NCI-H1930 (cell line): ENCODE measurements around the gene CELF4.

Source experiments
- DNase-seq, 2 experiments: peaks; one replicate each; lab custom pipeline; 2025; lab: John Stamatoyannopoulos, UW

The CELF4 gene

DNA sequence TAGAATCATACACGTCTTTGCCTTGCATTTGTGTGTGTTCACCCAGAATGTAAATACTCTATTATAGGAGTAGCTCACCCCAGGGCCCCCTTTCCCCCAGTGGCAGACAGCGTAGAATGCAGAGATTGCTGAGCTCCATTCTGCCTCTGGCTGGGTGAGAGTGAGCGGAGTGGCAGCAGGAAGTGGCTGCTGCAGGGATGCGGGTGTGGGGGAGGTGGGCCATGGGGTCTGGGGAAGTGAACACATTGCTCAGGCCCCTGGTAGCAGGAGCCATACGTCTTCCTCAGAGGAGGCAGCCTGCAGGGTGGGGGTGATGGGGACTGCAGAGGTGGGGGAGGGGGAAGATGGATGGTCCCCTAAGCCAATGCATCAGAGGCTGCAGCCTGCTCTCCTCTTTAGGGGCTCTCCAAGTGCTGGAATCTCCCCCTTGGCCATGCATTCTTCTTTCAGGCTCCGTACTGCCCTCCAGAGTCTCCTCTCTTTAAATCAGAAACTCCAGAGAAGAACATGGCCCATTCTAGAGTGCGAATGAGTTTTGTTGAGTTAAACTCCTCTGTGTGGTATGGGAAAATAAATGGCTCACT lies 72.2 kb downstream of the CELF4 start:
- DNase-seq, result no peak

DNA sequence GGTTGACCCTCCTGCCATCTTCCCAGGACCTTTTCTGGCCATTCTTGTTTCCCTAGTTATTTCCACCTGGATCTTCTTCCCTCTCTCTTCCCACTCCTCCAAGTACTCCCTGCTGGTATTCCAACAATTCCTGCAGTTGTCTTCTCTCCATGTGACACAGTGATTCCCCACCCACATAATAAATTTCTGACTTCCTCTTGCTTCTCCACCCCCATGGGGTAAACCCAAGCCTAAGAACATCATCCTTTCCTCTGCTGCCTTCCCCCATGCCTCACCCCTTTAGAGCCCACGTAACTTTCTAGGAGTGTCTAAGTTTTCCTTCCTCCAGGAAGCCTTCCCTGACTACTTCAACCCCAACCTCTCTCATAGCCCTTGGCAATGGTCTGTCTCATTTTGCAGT lies 72.6 kb downstream of the CELF4 start:
- no peak for DNase-seq

DNA sequence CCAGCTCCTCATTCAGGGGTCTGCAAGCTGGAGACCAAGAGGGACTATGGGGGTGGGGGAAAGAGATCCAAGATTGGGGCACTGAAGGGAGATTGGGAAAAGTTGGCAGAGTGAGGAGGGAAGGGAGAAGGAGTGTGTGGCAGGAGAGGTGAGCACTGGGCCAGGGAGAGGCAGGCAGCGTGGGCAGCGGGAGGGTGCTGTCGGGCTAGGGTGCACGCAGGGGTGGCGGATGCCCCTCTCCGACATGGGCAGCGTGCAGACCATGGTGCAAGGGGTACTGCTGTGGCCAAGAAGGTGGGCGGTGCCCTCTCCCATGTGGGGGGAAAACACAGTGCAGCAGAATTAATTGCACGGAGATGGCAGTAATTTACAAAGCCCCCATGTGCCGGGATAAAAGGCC lies 74.1 kb downstream of the CELF4 start:
- DNase-seq, result no peak

DNA sequence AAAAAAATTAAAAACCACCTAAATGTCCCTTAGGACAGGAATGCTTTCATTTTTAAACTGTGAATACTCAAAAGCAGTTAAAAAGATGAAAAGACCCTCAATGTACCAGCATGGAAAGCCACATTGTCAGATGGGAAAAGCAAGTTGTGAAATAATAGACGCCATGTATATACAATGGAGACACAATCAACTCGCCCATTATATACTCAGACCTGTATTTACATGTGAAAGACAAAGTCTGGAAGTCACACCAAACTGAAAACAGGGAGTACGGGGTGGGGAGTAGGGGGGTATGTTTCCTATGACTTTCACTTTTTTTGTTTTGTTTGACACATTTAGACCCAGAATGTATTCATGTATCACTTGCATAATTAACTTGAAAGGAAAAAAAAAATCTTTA lies 75.6 kb downstream of the CELF4 start:
- DNase-seq, result no peak

DNA sequence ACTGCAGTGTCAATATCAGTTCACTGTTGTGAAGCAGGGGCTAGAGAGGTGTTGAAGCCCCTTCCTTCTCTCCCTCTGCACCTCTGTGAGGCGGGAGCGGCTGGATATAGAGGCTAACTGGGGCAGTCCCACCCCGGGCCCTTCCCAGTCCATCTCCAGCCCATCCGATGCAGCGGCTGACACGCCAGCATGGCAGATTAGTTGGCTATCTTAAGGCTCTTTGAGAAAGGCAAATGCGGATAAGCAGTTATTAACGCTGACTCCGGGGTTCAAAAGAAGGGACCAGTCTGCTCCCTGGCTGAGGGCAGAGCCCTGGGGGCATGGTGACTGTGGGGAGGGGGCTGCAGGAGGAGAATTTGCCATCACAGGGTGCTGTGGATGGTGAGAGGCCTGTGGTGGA lies 76.6 kb downstream of the CELF4 start:
- no peak for DNase-seq

DNA sequence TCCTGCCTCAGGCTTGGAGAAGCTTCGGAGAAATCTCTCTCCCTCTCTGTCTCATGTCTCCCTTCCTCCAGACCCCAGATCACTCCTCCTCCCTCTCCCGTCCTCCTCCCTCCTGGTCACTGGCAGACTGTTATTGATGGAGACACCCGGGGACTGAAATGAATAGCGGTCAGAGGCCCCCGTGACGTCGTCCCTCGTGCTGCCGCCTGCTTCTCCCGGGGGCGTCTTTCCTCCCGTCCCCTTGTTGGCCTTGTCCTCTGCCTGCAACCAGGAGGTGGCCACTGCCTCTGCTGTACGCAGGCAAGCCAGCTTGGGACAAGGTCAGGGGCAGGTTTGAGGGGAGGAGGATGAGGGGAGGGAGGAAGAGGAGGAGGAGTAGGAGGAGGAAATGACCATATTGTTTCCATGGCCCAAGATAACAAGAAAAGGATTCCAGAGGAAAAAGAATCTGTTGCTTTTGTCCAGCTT lies 78.2 kb downstream of the CELF4 start:
- DNase-seq, result no peak

DNA sequence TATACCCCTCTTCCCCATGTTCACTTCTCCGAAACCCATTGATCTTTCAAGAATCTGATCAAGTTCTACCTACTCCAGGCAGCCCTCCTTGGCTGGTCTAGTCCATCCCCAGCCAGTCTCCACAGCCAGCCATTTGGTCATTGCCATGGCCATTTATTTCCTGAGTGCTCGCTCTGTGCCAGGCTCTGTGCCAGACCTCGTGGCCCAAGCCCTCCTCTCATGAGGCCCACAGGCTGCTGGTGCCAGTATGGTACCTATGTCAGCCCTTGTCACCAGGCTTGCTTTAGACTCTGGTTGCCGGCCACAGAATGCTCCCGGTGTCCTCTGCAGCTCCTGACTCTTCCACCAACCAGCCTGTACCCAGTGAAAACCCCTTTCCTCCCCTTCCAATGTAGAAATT lies 78.8 kb downstream of the CELF4 start:
- DNase-seq, result no peak

DNA sequence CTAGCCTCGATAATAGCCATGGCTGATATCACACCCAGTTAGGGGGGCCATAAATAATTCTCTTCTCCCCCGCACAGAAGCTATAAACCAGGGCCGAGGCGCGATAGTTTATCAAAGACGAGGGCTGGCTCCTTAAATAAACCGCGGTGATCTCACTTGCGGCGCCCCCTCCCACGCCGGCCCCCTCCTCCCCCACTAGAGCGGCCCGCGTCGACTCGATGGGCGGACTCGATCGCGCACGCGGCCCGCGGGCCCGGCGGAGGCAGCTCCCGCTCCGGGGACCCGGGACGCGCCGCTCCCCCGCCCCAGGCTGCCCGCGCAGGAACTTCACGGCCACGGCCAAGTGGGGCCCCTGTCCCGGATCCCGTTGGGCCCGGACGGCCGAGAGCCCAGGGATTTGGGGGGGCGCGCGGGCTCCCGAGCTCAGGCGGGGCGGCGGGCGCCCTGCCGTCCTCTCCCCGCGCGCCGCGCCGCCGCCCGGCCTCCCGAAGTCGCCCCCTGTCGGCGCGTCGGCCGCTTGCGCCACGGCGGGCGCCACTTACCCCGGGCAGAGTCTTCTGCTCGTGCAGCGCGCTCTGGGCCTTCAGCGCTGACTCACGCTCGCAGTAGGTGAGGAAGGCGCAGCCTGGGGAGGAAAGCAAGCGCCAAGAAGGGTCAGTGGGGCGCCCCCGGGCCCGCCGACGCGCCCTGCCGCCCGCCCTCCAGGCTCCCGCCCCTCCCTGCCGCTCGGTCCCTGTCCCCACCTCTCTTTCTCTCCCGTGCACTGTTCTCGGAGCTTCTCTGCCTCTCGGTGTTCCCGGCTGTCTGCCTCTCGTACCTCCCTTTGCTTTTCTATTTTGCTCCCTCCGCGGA lies 80.4 kb downstream of the CELF4 start:
- DNase-seq, result peak; percentile 39 to 80

DNA sequence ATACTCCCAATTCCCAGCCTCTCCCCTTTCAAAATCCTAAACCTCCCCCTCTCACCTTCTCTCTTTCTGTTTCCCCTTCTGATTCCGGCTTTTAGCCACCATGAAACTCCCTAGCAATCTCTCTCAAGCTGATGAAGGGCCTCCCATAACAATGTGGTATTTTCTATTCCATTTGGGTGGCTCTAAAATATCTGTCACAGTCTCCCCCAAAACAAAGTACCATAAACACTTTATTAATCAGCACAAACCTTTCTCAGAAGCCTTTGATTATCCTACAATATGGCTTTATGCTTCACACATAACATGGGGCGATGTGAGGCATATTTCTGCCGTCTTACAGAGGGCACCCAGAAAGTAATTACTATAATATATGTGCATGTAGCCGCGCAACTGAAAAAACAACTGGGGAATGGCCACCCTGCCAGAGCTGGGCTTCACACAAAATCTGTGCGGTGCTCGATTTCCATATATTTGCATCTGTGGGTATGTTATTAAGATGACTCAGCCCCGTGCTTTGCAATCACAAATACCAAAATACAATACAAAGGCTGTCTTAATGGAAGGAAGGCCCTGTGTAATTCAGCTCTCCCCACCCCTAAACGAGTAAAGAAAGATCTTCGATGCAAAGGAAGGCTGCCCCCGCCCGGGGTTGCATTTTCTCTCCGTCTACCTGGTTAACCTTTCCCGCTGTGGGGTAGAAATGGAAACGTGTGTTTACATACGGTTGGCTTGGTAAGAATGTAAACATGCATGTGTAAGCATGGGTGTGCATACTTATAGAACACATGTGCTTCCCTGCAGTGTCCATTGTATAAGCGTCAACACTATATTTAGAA lies 81.4 kb downstream of the CELF4 start:
- no peak for DNase-seq

DNA sequence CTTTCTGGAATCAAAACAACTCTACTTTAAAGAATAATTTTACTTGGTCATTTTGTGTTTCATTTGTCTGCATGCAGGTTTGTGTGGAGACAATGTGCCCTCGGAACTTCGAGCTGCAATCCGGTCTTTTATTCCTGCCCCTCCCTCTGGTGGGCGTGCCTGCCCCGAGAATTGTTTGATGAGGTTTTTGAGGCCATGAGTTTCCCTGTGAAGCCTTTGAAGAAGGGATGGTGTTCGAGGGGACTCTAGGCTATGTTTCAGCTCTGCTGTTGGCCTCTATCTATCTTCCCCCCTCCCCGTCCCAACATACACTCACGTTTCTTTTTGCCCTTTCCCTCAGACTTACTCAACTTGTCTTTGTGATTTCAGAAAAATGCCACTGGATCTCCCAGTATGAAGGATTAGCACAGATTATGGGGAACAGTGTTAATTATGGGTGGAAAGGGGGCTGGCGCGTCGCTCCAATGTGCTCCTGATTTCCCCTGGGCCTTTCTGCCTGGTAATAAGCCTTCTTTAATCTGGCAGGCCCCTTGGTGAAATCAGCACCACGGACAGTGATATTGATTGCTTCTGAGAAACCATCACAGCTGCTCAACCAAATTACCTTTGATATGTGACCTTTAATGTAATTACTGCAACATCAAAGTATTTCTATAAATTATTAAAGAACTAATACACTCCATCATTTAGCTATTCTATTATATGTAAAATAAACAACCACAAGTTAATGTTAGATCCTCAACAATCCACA lies 82.2 kb downstream of the CELF4 start:
- no peak for DNase-seq

DNA sequence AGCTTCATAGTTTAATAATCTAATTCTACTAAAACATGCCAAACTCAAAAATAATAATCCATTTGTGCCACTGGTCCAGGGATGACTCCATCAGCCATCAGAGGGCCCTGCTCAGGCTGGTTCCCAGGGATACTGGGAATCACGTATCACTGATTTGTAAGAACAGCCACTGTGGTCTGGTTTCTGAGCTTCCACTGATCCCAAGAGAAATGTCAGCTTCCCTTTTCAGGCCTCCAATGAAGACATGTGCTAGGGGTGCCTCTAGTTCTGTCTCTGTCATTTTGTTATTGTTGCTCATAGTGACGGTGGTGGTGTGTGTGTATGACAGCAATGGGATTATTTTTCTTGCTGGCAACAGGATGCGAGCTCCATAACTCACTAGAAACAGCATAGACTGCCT lies 83.2 kb downstream of the CELF4 start:
- no peak for DNase-seq

DNA sequence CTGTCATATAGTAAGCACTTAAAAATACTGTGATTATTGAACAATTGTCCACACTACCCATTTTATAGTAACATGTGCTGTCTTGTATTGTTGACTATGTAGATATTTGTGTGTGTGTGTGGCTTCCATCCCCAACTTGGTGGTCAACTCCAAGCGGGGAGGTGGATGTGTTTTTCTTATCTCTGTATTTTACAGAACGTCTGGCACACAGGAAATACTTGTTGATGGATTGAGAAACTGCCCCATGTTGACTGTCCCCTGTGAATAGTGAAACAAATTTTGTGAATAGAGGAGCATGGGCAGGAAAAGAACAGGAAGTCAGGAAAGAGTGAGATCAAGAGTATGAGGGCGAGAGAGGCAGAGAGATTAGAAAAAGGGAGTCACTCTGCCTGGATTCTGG lies 83.6 kb downstream of the CELF4 start:
- DNase-seq, result no peak

DNA sequence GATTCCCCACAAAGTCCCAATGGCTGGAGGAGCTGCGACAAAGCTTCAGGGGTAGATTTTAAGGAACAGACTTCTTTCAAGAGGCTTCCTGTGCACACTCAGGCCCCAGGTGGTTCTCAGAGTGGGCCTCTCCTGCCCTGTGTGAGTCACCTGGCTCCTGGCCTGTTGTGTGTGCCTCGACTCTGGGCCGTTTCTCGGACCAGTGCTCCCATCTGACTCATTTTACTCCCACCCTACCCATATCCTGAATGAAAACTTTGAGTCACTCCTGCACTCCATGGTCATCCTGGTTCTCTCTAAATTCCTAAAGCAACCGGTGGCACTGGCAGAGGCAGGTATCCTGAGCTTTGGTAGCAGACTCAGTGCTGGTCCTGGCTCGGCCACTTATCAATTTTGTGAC lies 84.1 kb downstream of the CELF4 start:
- no peak for DNase-seq

DNA sequence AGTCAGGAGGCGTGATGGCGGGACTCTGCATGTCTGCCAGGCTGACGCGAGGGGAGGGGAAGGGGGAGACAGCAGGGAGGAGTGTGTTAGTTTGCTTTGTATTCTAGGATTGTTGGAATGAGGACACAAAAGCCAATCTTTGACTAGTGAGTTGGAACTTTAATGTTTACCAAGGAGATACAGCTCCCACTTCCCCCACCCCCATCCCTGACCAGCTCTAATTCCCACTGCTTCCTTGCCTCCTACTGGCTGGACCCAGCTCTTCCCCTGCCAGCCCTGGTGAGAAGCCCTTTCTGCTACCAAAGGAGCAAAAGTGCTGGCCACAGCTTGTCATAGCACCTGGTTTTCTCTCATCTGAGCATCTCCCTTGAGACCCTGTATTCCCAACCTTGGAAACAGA lies 84.5 kb downstream of the CELF4 start:
- DNase-seq, result no peak

DNA sequence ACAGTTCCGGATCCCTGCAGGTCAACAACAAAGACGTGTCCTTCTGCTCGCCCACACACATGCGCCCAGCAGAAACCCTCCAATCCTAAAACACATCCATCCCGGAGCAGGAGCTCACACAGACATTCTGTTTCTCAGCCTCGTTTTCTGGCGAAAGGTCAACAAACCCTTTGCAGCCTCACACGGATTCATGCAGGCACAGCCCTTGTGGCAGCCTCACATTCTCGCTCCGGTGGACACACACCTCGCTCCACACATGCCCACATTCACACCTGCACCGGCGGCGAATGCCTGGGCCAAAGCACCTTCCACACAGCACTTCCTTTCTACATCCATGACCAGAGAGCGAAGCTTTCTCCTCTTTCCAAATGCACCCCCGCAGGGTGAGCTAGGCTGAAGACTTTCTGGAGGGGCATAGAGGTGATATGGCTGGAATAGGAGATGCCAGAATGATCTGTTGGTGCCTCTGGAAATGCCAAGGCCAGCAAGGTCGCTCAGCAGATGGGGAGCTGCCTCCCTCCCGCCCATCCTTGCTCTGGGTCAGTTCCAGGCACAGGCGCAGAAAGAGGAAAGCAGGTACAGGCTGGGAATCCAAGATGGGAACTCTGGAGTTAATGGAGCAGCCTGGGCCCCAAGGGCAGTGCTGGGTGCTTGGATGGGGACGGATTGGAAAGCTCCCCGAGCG lies 88.8 kb downstream of the CELF4 start:
- no peak for DNase-seq

DNA sequence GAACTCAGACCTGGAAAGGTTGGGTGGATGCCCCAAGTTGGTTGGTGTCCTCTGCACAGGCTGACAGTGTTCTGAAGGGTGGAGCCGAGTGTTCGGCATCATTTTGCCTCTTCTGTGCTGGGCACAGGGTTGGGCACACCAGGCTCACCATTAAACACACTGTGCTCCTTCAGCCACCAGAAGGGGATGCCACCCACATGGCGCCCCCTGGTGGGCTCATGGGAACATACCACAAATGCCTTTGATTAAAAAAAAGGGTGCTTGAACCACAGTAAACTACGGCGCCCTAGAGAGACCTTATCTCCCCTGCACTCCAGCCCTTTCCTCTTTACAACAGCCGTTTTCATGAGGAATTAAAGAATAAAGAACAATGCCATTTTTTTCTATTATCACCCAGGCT lies 89.4 kb downstream of the CELF4 start:
- peak in 1 of 2 experiments; percentile 43 for DNase-seq

DNA sequence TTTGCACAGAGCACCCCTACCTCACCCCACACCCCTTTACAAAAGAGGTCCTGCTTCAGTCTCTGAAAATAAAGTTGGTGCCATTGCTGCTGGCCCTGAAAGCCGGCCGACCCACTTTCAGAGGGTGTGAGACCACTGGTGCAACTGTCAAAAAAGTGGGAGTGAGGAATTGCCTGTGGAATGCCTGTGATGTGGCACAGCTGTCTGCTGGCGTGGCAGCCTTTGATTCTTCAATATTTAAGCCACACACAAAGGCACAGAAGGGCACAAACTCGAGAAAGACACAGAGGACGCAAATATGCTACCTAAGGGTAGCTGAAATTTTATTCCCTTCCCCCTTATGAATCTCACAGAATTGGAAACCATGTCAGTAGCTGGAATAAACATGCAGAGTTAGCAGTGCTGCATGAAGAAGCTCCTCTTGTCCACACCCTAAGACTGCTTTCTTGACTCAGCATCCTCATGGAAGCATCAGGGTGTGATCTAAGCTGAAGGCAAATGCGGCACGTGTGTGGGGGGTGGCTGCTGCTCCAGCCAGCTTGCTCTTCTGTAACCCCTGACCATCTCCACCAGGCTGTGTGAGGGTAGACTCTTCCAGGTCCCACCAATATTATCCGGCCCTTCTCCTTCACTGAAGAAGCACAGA lies 92.3 kb downstream of the CELF4 start:
- no peak for DNase-seq

DNA sequence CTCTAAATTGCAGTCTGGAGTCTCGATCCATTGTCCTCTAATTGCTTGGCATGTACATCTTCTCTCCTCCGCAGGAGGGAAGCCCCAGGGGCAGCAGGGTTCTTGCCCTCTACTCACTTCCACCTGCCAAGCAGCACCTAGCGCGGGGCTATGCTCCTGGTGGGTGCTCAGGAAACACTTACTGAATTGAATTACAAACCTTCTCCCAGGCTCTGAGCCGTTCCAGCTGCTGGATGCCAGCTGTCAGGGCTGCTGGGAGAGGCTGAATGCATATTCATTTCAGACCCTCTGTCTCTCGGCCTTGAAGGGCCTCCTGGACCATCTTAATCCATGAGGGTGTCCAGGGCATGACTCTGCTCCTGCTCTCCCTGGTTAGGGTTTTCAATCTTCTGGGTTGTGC lies 94.0 kb downstream of the CELF4 start:
- DNase-seq, result no peak

DNA sequence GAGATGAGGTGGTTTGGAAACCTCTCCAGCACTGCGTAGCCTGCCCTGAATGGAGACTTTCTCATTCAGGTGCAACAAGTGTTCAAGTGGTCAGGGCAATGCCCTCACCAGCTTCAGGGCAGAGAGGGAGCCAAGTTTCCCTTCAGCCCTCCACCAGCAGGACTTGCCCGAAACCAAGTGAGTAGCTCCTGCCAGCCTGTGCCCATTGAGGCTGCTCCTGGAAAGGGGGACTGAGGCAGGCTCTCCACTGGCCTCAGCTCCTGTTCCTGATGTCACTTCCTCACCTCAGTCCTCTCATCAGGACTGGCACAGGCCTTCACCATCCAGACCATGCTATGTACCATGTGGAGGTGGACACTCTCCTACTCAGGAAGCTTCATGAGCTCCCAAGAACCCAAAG lies 94.6 kb downstream of the CELF4 start:
- no peak for DNase-seq

DNA sequence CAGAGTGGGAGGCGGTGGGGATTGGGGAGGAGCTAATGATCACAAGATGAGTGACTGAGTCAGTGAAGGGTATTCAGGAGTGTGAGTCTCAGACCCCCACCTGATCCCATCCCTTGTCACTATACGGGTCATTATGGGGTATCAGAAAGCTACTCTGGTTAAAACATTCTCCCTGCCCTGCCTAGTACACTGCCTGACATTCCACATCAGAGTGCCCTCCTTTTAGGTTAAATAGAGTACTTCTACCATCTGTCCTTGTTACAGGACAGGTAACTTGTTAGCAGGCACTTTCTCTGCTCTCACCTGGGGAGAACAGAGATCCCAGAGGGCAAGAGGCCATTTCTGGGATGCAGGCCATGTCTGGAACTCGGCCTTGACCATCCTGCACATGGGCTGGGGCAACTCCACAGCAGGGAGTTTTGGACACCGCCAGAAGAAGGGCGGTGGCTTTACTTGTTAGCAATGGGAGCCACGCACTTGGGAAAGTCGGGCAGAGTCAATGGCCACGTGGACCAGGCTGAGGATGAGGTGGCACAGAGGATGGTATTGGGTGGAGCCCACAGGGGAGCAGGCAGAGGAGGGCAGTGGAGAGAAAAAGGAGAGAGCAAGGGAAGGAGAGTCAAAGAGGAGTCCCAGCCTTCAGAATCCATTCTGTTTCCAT lies 98.5 kb downstream of the CELF4 start:
- no peak for DNase-seq
